Activated CD4-positive, CD25-positive, alpha-beta regulatory T cell treated with anti-CD3 and anti-CD28 coated beads, Interleukin-2, amount 50 U/mL, for 16 hours (primary cell): ENCODE results near the gene LRRC32.
"Not testable (repeated sequence)": the region's sequence is repeated elsewhere in the genome, so short reads cannot be mapped to it uniquely, and the experiment has no call there.

Source experiments
- DNase-seq: peaks from one replicate; pipeline ENCODE4 v3.0.0-alpha.2; 2020; ENCODE audit warnings: low read depth, low spot score

The LRRC32 gene

GRCh38 chr11:76629853-76630599 is 40.5 kb downstream of the LRRC32 start:
- no peak for DNase-seq

GRCh38 chr11:76629116-76629852 is 41.3 kb downstream of the LRRC32 start:
- peak; percentile 22 for DNase-seq

GRCh38 chr11:76628408-76628947 is 42.1 kb downstream of the LRRC32 start:
- DNase-seq: peak; percentile 41

- no peak for DNase-seq
These were observed 42.9 kb downstream of the LRRC32 start for GRCh38 chr11:76627606-76628005.

- peak; percentile 32 for DNase-seq
These were observed 43.6 kb downstream of the LRRC32 start for GRCh38 chr11:76626921-76627401.

GRCh38 chr11:76626266-76626665 is 44.3 kb downstream of the LRRC32 start:
- no peak for DNase-seq

GRCh38 chr11:76625472-76626186 is 44.9 kb downstream of the LRRC32 start:
- DNase-seq: no peak

- DNase-seq: no peak
These were observed 45.8 kb downstream of the LRRC32 start for GRCh38 chr11:76624500-76625379.

GRCh38 chr11:76623884-76624419 is 46.6 kb downstream of the LRRC32 start:
- no peak for DNase-seq

- no peak for DNase-seq
These were observed 47.2 kb downstream of the LRRC32 start for GRCh38 chr11:76623171-76623883.

GRCh38 chr11:76622493-76623094 is 48.0 kb downstream of the LRRC32 start:
- no peak for DNase-seq

- no peak for DNase-seq
These were observed 48.7 kb downstream of the LRRC32 start for GRCh38 chr11:76621868-76622267.

GRCh38 chr11:76621466-76621865 is 49.1 kb downstream of the LRRC32 start:
- DNase-seq: no peak

- no peak for DNase-seq
These were observed 50.1 kb downstream of the LRRC32 start for GRCh38 chr11:76620489-76620888.

GRCh38 chr11:76619801-76620200 is 50.7 kb downstream of the LRRC32 start:
- not testable (repeated sequence) for DNase-seq

GRCh38 chr11:76617553-76618265 is 52.8 kb downstream of the LRRC32 start:
- DNase-seq: no peak

- DNase-seq: no peak
These were observed 53.6 kb downstream of the LRRC32 start for GRCh38 chr11:76616676-76617552.

GRCh38 chr11:76615950-76616349 is 54.6 kb downstream of the LRRC32 start:
- no peak for DNase-seq
